Measurements from ENCODE around the gene GPR135. TPM values are rescaled to one million over a fixed set of nuclear protein-coding genes. Genes with fewer than 3 reads are reported as not detected.

Gene GPR135
- total RNA-seq, 1 experiment from 2014 or later = 3.9 TPM

DNA sequence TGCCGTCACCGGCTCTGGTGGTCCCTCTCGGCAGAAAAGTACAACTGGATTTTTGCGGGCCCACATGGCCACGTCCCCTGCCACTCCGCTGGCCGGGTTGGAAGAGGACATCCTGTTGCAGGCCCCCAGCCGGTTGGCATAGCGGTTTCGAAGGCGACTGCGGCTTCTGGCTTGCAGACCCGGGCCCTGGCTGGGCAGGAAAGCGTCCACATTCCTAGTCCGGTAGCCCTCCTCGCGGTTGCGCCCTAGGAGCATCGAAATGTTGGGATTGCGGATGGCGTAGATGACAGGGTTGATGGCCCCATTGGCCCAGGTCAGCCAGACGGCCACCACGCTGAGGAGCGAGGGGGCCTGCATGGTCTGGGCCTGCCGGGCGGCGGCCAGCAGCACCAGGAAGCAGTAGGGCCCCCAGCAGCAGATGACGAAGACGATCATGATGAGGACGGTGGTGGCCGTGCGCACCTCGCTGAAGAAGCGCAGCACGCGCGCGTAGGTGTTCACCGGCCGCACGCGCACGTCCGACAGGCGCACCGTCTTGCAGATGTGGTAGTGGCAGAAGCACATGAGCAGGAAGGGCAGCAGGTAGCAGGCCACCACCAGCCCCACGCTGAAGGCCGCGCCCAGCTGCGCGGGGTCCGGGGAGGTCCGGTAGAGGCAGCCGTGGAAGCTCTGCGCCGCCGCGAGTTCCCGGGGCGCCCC lies 1.2 kb downstream of the GPR135 start:
- ATAC-seq (no peak), DNase-seq (ENCODE audit: low read depth, low spot score) (no peak)
- Histone ChIP-seq H4K20me1 (ENCODE audit: insufficient read depth) (no peaks in the 10 kb centered on the region), H3K4me3 (replicated peaks in 1 of 2; ENCODE audit: low read depth in 1 of 2, low read length in 2 of 2) (no peak overlapping the region), H3K27ac (ENCODE audit: low read depth, low read length) (no peak overlapping the region), H3K9me2 (ENCODE audit: insufficient read depth) (no peaks in the 10 kb centered on the region), H3K36me3 (ENCODE audit: control insufficient read depth in 1 of 2, insufficient read depth in 2 of 2, low read length in 2 of 2) (0 out of 4 replicates have a peak, but pooled peaks cover 2 to 14% of the 10 kb centered on the region in 2 experiments), H3K79me2 (ENCODE audit: insufficient read depth, low read length) (no peaks in the 10 kb centered on the region), H3K4me1 (ENCODE audit: control insufficient read depth in 1 of 2, insufficient read depth in 2 of 2, low read length in 2 of 2) (no peaks in the 10 kb centered on the region), H3K9ac (ENCODE audit: low read length) (no peak overlapping the region), H3K9me3 (ENCODE audit: control insufficient read depth in 1 of 2, insufficient read depth in 1 of 2, low read depth in 1 of 2, low read length in 2 of 2) (no peaks in the 10 kb centered on the region), H3K27me3 (ENCODE audit: insufficient read depth, low read length) (no peaks in the 10 kb centered on the region), H2AFZ (ENCODE audit: low read depth, low read length, poor library complexity, severe bottlenecking) (no peak overlapping the region), H3K4me2 (ENCODE audit: low read length) (no peak overlapping the region)
- POLR2A ChIA-PET = no interaction called here
- no TSS peak for BruUV-seq (replicated peaks)
- CTCF ChIA-PET = no interaction called here
- TF ChIP-seq, protein P1, sequence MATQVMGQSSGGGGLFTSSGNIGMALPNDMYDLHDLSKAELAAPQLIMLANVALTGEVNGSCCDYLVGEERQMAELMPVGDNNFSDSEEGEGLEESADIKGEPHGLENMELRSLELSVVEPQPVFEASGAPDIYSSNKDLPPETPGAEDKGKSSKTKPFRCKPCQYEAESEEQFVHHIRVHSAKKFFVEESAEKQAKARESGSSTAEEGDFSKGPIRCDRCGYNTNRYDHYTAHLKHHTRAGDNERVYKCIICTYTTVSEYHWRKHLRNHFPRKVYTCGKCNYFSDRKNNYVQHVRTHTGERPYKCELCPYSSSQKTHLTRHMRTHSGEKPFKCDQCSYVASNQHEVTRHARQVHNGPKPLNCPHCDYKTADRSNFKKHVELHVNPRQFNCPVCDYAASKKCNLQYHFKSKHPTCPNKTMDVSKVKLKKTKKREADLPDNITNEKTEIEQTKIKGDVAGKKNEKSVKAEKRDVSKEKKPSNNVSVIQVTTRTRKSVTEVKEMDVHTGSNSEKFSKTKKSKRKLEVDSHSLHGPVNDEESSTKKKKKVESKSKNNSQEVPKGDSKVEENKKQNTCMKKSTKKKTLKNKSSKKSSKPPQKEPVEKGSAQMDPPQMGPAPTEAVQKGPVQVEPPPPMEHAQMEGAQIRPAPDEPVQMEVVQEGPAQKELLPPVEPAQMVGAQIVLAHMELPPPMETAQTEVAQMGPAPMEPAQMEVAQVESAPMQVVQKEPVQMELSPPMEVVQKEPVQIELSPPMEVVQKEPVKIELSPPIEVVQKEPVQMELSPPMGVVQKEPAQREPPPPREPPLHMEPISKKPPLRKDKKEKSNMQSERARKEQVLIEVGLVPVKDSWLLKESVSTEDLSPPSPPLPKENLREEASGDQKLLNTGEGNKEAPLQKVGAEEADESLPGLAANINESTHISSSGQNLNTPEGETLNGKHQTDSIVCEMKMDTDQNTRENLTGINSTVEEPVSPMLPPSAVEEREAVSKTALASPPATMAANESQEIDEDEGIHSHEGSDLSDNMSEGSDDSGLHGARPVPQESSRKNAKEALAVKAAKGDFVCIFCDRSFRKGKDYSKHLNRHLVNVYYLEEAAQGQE (IDR thresholded peaks at IDR 0.05; ENCODE audit: low read depth) = no peak
- TF ChIP-seq YY1 (IDR thresholded peaks at IDR 0.05; ENCODE audit: extremely low read depth, insufficient replicate concordance, low read depth, low read length) = no peak
- TF ChIP-seq ZFX (IDR thresholded peaks at IDR 0.05) = no peak
- no peak for TF ChIP-seq EGR1 (IDR thresholded peaks at IDR 0.05; ENCODE audit: low read depth)
- no peak for TF ChIP-seq ZBTB33 (IDR thresholded peaks at IDR 0.05; ENCODE audit: extremely low read depth, insufficient replicate concordance, low read length)
- no peak for TF ChIP-seq SRF (IDR thresholded peaks at IDR 0.05; ENCODE audit: low read depth)
- no peak for TF ChIP-seq CBX3 (IDR thresholded peaks at IDR 0.05; ENCODE audit: low read depth)
- TF ChIP-seq ELF1 (IDR thresholded peaks at IDR 0.05; ENCODE audit: borderline replicate concordance, low read depth) = no peak
- no peak for TF ChIP-seq SIN3A (IDR thresholded peaks at IDR 0.05; ENCODE audit: low read depth)
- no peak for TF ChIP-seq POLR2AphosphoS5 (IDR thresholded peaks at IDR 0.05; ENCODE audit: low read depth, low read length)
- TF ChIP-seq POLR2A (IDR thresholded peaks at IDR 0.05; ENCODE audit: borderline replicate concordance, extremely low read depth, insufficient read depth, insufficient read length) = no peak
- TF ChIP-seq, protein P2, sequence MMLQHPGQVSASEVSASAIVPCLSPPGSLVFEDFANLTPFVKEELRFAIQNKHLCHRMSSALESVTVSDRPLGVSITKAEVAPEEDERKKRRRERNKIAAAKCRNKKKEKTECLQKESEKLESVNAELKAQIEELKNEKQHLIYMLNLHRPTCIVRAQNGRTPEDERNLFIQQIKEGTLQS (IDR thresholded peaks at IDR 0.05) = no peak
- no peak for TF ChIP-seq MAX (IDR thresholded peaks at IDR 0.05)
- TF ChIP-seq TCF7L2 (IDR thresholded peaks at IDR 0.05; ENCODE audit: borderline replicate concordance, extremely low read depth, insufficient read depth, insufficient read length) = no peak
- intact Hi-C loops (cut with micrococcal nuclease) = no loop called here
- RAD21 ChIA-PET (ENCODE audit: low non-redundant PET in 1 of 2, low total read pairs in 2 of 2, uncharacterized antibody in 2 of 2, unreplicated experiment in 2 of 2) = no interaction called here
